H1 (cell line): ENCODE measurements around the gene CROCC2. TPM values are rescaled to one million over a fixed set of nuclear protein-coding genes. Genes with fewer than 3 reads are reported as not detected.

Source experiments
- CTCF ChIA-PET: fragments of 300-600 bp; sonication (Branson Sonifier 250); formaldehyde crosslinking; loops from one replicate; lab custom pipeline; 2021; ENCODE audit not compliant: partially characterized antibody; lab: Charles Lee
- POLR2A ChIA-PET: fragments of 300-600 bp; sonication (Branson Sonifier 250); formaldehyde crosslinking; loops from one replicate; lab custom pipeline; 2021; ENCODE audit warnings: inconsistent platforms; ENCODE audit not compliant: partially characterized antibody; lab: Charles Lee
- DNase-seq, 2 experiments: peaks; one replicate each; pipeline versions ENCODE4 v3.0.0 to v3.0.0-alpha.2; 2010 to 2022; ENCODE audit warnings: low spot score in 2 of 2, low read depth in 1 of 2, mixed read lengths in 1 of 2
- FAIRE-seq: peaks from 2 replicates; lab custom pipeline; 2011; peaks lifted over from hg19 to GRCh38; lab: Jason Lieb, UNC
- H2AFZ ChIP-seq: 2 replicates; pipeline ENCODE4 v1.8.1; 2012; ENCODE audit warnings: low read length, inconsistent platforms
- H2AK5ac ChIP-seq: 2 replicates; pipeline ENCODE4 v1.6.1; 2013; ENCODE audit warnings: low read depth, low read length
- H2BK120ac ChIP-seq: replicated peaks from 2 replicates; pipeline ENCODE3; 2013; ENCODE audit warnings: low read depth, low read length, inconsistent platforms
- H2BK12ac ChIP-seq: 2 replicates; pipeline ENCODE4 v1.6.1; 2013; ENCODE audit warnings: low read depth, low read length
- H2BK15ac ChIP-seq: 2 replicates; pipeline ENCODE4 v1.6.1; 2013; ENCODE audit warnings: low read length
- H2BK20ac ChIP-seq: 2 replicates; pipeline ENCODE4 v1.6.1; 2013; ENCODE audit warnings: low read length
- H2BK5ac ChIP-seq: 2 replicates; pipeline ENCODE4 v1.6.1; 2013; ENCODE audit warnings: low read depth, low read length
- H3K14ac ChIP-seq: 2 replicates; pipeline ENCODE4 v1.6.1; 2013; ENCODE audit warnings: inconsistent platforms; ENCODE audit not compliant: insufficient read length
- H3K18ac ChIP-seq: 2 replicates; pipeline ENCODE4 v1.6.1; 2013; ENCODE audit warnings: low read length; ENCODE audit errors: extremely low read depth
- H3K23ac ChIP-seq: 2 replicates; pipeline ENCODE4 v1.6.1; 2013; ENCODE audit warnings: inconsistent platforms; ENCODE audit not compliant: insufficient read length
- H3K23me2 ChIP-seq: 2 replicates; pipeline ENCODE4 v1.6.1; 2013; ENCODE audit warnings: low read depth, low read length
- H3K27ac ChIP-seq: 2 replicates; pipeline ENCODE4 v1.6.1; 2011; ENCODE audit warnings: low read depth, low read length, inconsistent platforms
- H3K27me3 ChIP-seq, 4 experiments: replicated peaks in 1 of 4; 1 replicate in 1 of 4; 2 replicates in 3 of 4; pipeline versions ENCODE4 v1.6.1 to v1.8.1; 2011 to 2013; ENCODE audit warnings: low read length in 3 of 4, mild to moderate bottlenecking in 3 of 4, inconsistent platforms in 2 of 4, mixed read lengths in 2 of 4, moderate library complexity in 1 of 4; ENCODE audit not compliant: control insufficient read depth in 3 of 4, insufficient read depth in 3 of 4; ENCODE audit errors: extremely low read depth in 1 of 4
- H3K36me3 ChIP-seq, 4 experiments: 2 replicates each; pipeline versions ENCODE4 v1.6.1 to v1.8.1; 2011 to 2013; ENCODE audit warnings: mild to moderate bottlenecking in 4 of 4, low read length in 3 of 4, moderate library complexity in 2 of 4, control low read depth in 1 of 4, inconsistent platforms in 1 of 4; ENCODE audit not compliant: insufficient read depth in 4 of 4, control insufficient read depth in 2 of 4
- H3K4ac ChIP-seq: replicated peaks from 2 replicates; pipeline ENCODE3; 2013; ENCODE audit warnings: low read length, low read depth, mixed read lengths, inconsistent platforms; ENCODE audit not compliant: insufficient read length
- H3K4me1 ChIP-seq, 4 experiments: replicated peaks in 1 of 4; 1 replicate in 1 of 4; 2 replicates in 3 of 4; pipeline versions ENCODE4 v1.6.1 to v1.8.1; 2011 to 2013; ENCODE audit warnings: low read length in 3 of 4, inconsistent platforms in 2 of 4, mixed read lengths in 1 of 4; ENCODE audit not compliant: insufficient read depth in 4 of 4, control insufficient read depth in 3 of 4
- H3K4me2 ChIP-seq, 2 experiments: 2 replicates each; pipeline versions ENCODE4 v1.6.1 to v1.8.1; 2011 to 2013; ENCODE audit warnings: low read depth in 2 of 2, low read length in 2 of 2, control low read depth in 1 of 2, inconsistent platforms in 1 of 2, mild to moderate bottlenecking in 1 of 2; ENCODE audit not compliant: insufficient read depth in 1 of 2
- H3K4me3 ChIP-seq, 4 experiments: fragments of 200-600, 300-600 bp in 1 of 4; sonication (generic), shearing (Covaris generic), sonication (Bioruptor Twin) in 1 of 4; 2 replicates each; pipeline versions ENCODE4 v1.5.1 to v1.8.1; 2011 to 2016; ENCODE audit warnings: low read length in 4 of 4, low read depth in 3 of 4, control low read depth in 2 of 4, inconsistent platforms in 2 of 4, mild to moderate bottlenecking in 2 of 4, mixed read lengths in 1 of 4, moderate library complexity in 1 of 4; ENCODE audit not compliant: insufficient read depth in 2 of 4; ENCODE audit errors: extremely low read depth in 1 of 4
- H3K56ac ChIP-seq: replicated peaks from 2 replicates; pipeline ENCODE3; 2013; ENCODE audit warnings: low read depth, mild to moderate bottlenecking, mixed read lengths, low read length, inconsistent platforms; ENCODE audit not compliant: insufficient read length
- H3K79me1 ChIP-seq: 2 replicates; pipeline ENCODE4 v1.6.1; 2013; ENCODE audit warnings: low read depth, low read length, control low read depth
- H3K79me2 ChIP-seq, 2 experiments: 2 replicates each; pipeline versions ENCODE4 v1.6.1 to v1.8.1; 2012 to 2013; ENCODE audit warnings: low read length in 2 of 2, mild to moderate bottlenecking in 2 of 2, inconsistent platforms in 1 of 2; ENCODE audit not compliant: insufficient read depth in 2 of 2, control insufficient read depth in 1 of 2
- H3K9ac ChIP-seq, 4 experiments: replicated peaks in 1 of 4; 1 replicate in 1 of 4; 2 replicates in 3 of 4; pipeline versions ENCODE4 v1.6.1 to v1.8.1; 2011 to 2013; ENCODE audit warnings: low read depth in 3 of 4, low read length in 3 of 4, control low read depth in 2 of 4, mild to moderate bottlenecking in 2 of 4, moderate library complexity in 2 of 4, inconsistent platforms in 1 of 4; ENCODE audit errors: extremely low read depth in 1 of 4
- H3K9me3 ChIP-seq, 2 experiments: 2 replicates each; pipeline versions ENCODE4 v1.6.1 to v1.8.1; 2012 to 2013; ENCODE audit warnings: mild to moderate bottlenecking in 2 of 2, moderate library complexity in 2 of 2, control low read depth in 1 of 2, inconsistent platforms in 1 of 2, low read depth in 1 of 2, low read length in 1 of 2, mixed read lengths in 1 of 2; ENCODE audit not compliant: insufficient read depth in 2 of 2
- H4K20me1 ChIP-seq, 2 experiments: replicated peaks in 1 of 2; 2 replicates each; pipeline versions ENCODE3 to v1.8.1; 2011 to 2013; ENCODE audit warnings: inconsistent platforms in 2 of 2, low read length in 2 of 2, mild to moderate bottlenecking in 1 of 2; ENCODE audit not compliant: insufficient read depth in 2 of 2, control insufficient read depth in 1 of 2
- H4K5ac ChIP-seq: 2 replicates; pipeline ENCODE4 v1.6.1; 2013; ENCODE audit warnings: low read length, low read depth, mixed read lengths, inconsistent platforms; ENCODE audit not compliant: insufficient read length
- H4K8ac ChIP-seq: 2 replicates; pipeline ENCODE4 v1.8.0; 2013; ENCODE audit warnings: mild to moderate bottlenecking, moderate library complexity, low read length, inconsistent platforms; ENCODE audit not compliant: insufficient read depth; ENCODE audit errors: extremely low read depth
- H4K91ac ChIP-seq: replicated peaks from 2 replicates; pipeline ENCODE3; 2013; ENCODE audit warnings: low read length, mixed read lengths, inconsistent platforms; ENCODE audit not compliant: insufficient read length
- BCL11A ChIP-seq, 2 experiments: IDR thresholded peaks; one replicate each; pipeline ENCODE4 v1.6.1; 2011; ENCODE audit warnings: low read depth in 2 of 2, low read length in 2 of 2, mild to moderate bottlenecking in 2 of 2
- GTF2F1 ChIP-seq: IDR thresholded peaks from 2 replicates; pipeline ENCODE4 v1.6.1; 2012; ENCODE audit warnings: low read depth, low read length, improper control_type of control experiment, borderline replicate concordance
- NRF1 ChIP-seq: IDR thresholded peaks from 2 replicates; pipeline ENCODE4 v1.6.1; 2011; ENCODE audit warnings: mild to moderate bottlenecking, low read depth, low read length, improper control_type of control experiment
- RFX5 ChIP-seq: IDR thresholded peaks from 2 replicates; pipeline ENCODE4 v1.6.1; 2011; ENCODE audit warnings: low read depth, low read length, improper control_type of control experiment, borderline replicate concordance
- WGBS, 2 experiments: shearing (Covaris generic) in 1 of 2; methylation state at CpG; one replicate each; pipeline versions ENCODE4 v1.1.6 to v1.1.7; 2013 to 2015; ENCODE audit warnings: low lambda C conversion rate in 2 of 2, mixed read lengths in 2 of 2, inconsistent platforms in 1 of 2, low coverage in 1 of 2, missing lambda C conversion rate in 1 of 2; ENCODE audit not compliant: insufficient replicate concordance in 2 of 2, insufficient coverage in 1 of 2, insufficient read length in 1 of 2; ENCODE audit errors: extremely low coverage in 1 of 2, missing lambda C conversion rate in 1 of 2; 5-methylcytosine and 5-hydroxymethylcytosine counted together
- polyA plus RNA-seq, 7 experiments: library from polyadenylated mRNA; depleted of rRNA in 3 of 7; stranded (reverse) in 5 of 7; unstranded in 2 of 7; fragments of >200 nt in 5 of 7; fragments of 200-250 nt in 2 of 7; gene quantifications; 1 replicate in 5 of 7; 2 replicates in 1 of 7; 4 replicates in 1 of 7; pipeline versions ENCODE4 v1.2.1 to v1.2.3, GENCODE V29; 2011 to 2013; ENCODE audit warnings: missing spikeins in 2 of 7, mixed read lengths in 2 of 7
- total RNA-seq: library from RNA; stranded (reverse); fragmentation: NEBNext Ultra II Directional; extraction: Animal tissue kit (Norgen Biotek cat#: 25700); gene quantifications from 2 replicates; pipeline ENCODE4 v1.2.1, GENCODE V29; 2021

Gene CROCC2
- total and polyA plus RNA-seq, 2 of the 8 experiments (the other 6 are each of a cell fraction or from before 2014, with no cell fraction given), result not detected

GRCh38 chr2:240955306-240956170 is 49.4 kb downstream of the CROCC2 start:
- no peak overlapping the region for H4K5ac ChIP-seq
- H2BK20ac ChIP-seq, result no peak overlapping the region
- H2BK12ac ChIP-seq, result peak overlapping the region; percentile 39; the same call in 1 of the 2 replicates
- no peak overlapping the region for H2BK5ac ChIP-seq
- H3K18ac ChIP-seq, result no peak overlapping the region; the same call in 1 of the 2 replicates
- no peak overlapping the region for H3K23ac ChIP-seq
- DNase-seq (peak in 1 of 2 experiments; percentile 43), FAIRE-seq (no peak)
- no peaks in the 10 kb centered on the region for H3K9me3 ChIP-seq
- H2AFZ ChIP-seq, result no peak overlapping the region
- TF ChIP-seq GTF2F1, result no peak
- no peak for TF ChIP-seq RFX5
- no peak for TF ChIP-seq NRF1
- no peak for TF ChIP-seq BCL11A (IDR thresholded peaks at IDR 0.05; ENCODE audit: low read depth in 2 of 2, low read length in 2 of 2)
- H3K4ac ChIP-seq, result no peak overlapping the region
- H3K27ac ChIP-seq, result no peak overlapping the region
- no peak overlapping the region for H3K4me3 ChIP-seq
- H4K20me1 ChIP-seq, result peaks cover 0 to 9% of the 10 kb centered on the region in 2 experiments
- peaks cover 11% of the 10 kb centered on the region; the same call in 1 of the 2 replicates for H3K23me2 ChIP-seq
- WGBS, 2 experiments, result 90% methylated on average over 17 of the region's 17 CpGs; no CpG with 5 or more reads in 1 of the 2 experiments
- H3K14ac ChIP-seq, result no peak overlapping the region
- no peaks in the 10 kb centered on the region for H3K27me3 ChIP-seq
- H3K79me1 ChIP-seq, result no peaks in the 10 kb centered on the region
- H3K4me1 ChIP-seq, result peaks cover 0 to 9% (median 3%) of the 10 kb centered on the region in 4 experiments; a peak in 3 of 7 replicates
- H3K9ac ChIP-seq, result no peak overlapping the region
- H4K8ac ChIP-seq, result no peak overlapping the region
- no peaks in the 10 kb centered on the region for H3K79me2 ChIP-seq
- H4K91ac ChIP-seq, result peak overlapping the region; percentile 56
- no peaks in the 10 kb centered on the region for H3K36me3 ChIP-seq
- no peak overlapping the region for H3K4me2 ChIP-seq
- H2BK120ac ChIP-seq, result no peak overlapping the region
- H2AK5ac ChIP-seq, result no peak overlapping the region
- CTCF ChIA-PET, result interaction anchor here (0.9 to 1.7 kb wide), 5 partner anchors 9 to 98 kb away, joined by 3 to 7 read pairs (median 4); no protein-coding TSS in a partner anchor
- H2BK15ac ChIP-seq, result no peak overlapping the region
- no peak overlapping the region for H3K56ac ChIP-seq
- POLR2A ChIA-PET, result interaction anchor here (1.0 kb wide), 1 partner anchor 45 kb away, joined by 3 read pairs; no protein-coding TSS in a partner anchor
